NCI-H460 (cell line): ENCODE measurements around the gene ITGA1. TPM values are rescaled to one million over a fixed set of nuclear protein-coding genes. Genes with fewer than 3 reads are reported as not detected.
"Not testable (repeated sequence)": the region's sequence is repeated elsewhere in the genome, so short reads cannot be mapped to it uniquely, and the experiment has no call there.

Source experiments
- DNase-seq: peaks from one replicate; pipeline ENCODE4 v3.0.0-alpha.2; 2016; ENCODE audit warnings: low read depth; ENCODE audit errors: extremely low read depth
- polyA plus RNA-seq: library from polyadenylated mRNA; depleted of rRNA; stranded (reverse); fragments of >200 nt; gene quantifications from 2 replicates; pipeline ENCODE4 v1.2.3, GENCODE V29; 2014; cell fraction: nucleus; rRNA removed
- total RNA-seq: library from RNA; depleted of rRNA; stranded (reverse); fragments of >200 nt; shearing (Covaris generic); gene quantifications from 2 replicates; pipeline ENCODE4 v1.2.3, GENCODE V29; 2014; rRNA removed

Gene ITGA1
- 2.7 and 4.5 TPM in 2 replicates for total RNA-seq
- polyA plus RNA-seq, result 1.0 and 1.3 TPM in 2 replicates

DNA sequence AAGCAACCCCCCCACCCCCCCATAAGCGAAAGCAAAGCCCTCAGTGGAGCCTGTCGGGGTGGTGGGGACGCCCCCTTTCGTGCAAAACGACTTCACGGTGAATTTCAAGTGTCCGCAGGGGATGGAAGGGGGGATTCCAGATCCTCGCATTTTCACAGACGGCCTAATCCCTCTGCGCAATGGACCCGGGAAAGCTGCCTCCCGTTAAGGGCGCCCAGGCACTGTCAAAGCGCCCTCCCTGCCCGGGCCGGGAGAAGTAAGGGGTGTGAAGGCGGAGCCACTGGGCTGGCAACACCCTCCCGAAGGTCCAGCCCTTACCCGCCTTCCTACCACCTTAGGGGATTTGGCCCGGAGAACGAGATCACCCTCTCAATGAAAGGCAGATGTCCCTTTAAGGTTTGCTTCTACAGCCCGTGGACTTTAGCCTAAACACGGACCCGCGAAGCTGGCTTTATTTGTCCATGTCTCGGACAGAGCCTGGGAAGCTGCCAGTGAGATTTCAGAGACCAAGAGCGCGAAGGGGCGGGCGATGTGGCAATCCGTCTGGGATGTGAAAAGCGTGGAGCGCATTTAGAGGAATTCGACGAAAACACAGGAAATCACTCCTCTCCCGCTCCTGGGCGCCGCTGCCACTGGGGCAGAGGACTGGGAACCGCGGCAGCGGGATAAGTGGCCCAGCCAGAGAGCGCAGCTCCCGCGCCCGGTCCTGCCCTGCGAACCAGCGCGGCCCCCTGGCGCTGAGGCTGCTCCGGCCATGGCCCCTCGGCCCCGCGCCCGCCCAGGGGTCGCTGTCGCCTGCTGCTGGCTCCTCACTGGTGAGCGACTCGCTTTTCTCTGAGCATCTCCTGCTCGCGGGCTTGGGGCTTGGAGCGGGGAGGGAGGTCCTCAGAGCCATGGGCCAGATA is at the start of gene ITGA1, which contains the start of gene PELO:
Gene ITGA1, plus strand, starts transcription at position 317 of the 905 bp plus-strand sequence. Its CDS starts 438 bp downstream, at position 755.
Gene PELO, plus strand, starts transcription at position 317 of the 905 bp plus-strand sequence. CDS start 12,479 bp downstream, outside the sequence.
- peak; percentile 44 for DNase-seq

- DNase-seq, result no peak
Measured at GRCh38 chr5:52738095-52738506, 49.6 kb upstream of the ITGA1 start.

GRCh38 chr5:52740007-52740406 is 47.7 kb upstream of the ITGA1 start:
- DNase-seq, result no peak

- DNase-seq, result no peak
Measured at GRCh38 chr5:52743012-52743411, 44.7 kb upstream of the ITGA1 start.

GRCh38 chr5:52743529-52743928 is 44.2 kb upstream of the ITGA1 start:
- no peak for DNase-seq

- no peak for DNase-seq
Measured at GRCh38 chr5:52743970-52744369, 43.7 kb upstream of the ITGA1 start.

DNA sequence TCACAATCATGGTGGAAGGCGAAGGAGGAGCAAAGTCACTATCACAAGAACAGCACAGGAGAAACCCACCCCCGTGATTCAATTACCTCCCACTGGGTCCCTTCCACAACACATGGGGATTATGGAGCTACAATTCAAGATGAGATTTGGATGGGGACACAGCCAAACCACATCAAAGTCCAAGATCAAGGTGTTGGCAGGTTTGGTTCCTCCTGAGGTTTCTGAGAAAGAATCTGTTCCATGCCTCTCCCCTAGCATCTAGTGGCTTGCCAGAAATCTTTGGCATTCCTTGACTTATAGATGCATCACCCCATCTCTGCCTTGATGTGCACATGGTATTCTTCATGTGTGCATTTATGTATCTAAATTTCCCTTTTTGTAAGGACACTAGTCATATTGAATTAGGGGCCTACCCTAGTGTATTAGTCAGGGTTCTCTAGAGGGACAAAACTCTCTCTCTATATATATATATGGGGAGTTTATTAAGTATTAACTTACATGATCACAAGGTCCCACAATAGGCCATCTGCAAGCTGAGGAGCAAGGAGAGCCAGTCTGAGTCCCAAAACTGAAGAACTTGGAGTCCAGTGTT is 42.8 kb upstream of the ITGA1 start:
- not testable (repeated sequence) for DNase-seq

DNA sequence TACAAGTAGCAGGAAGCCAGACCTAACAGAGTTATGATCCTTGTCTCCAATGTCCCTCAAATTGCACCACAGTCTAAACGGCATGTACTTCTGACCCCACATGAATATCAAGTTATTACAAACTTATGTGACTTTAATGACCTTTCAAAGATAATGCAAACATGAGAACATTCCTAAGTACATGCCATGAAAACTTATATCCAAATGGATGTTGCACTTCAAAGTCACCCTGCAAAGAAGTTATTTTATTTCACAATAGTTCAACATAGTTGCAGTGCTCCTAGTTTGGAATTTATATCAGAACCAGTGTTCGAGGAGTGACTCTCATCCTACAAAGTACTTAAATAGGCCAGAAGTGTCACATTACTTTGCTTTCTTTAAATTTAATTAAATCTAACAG is 41.2 kb upstream of the ITGA1 start:
- DNase-seq, result no peak

DNA sequence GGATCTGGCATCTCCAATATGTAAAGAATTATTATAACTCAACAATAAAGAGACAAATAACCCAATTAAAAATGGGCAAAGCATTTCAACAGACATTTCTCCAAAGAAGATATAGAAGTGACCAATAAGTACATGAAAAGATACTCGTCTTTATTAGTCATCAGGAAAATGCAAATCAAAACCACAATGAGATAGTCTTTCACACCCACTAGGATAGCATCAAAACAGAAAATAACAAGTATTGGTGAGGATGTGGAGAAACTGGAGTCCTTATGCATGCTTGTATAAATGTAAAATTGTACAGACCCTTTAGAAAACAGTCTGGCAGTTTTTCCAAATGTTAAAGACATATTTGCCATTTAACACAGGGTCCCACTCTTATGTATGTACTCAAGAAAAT is 39.1 kb upstream of the ITGA1 start:
- no peak for DNase-seq

DNA sequence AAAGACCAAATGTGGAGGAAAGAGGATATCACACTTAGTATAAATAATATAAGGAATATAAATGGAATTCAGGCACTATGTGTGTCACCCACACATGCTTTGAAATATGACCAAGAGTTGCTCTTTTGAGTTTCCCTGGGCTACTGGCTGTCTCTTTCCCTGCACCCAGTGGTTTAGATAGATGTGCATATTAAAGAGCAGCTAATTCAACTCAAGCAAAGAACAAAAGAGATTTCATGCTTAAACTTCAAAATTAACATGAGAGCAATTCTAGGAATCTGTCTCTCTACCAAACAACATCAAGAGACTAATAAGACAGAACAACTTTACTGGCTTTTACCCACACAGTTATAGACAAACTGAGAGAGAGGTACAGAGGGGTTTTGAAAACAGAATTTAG is 38.0 kb upstream of the ITGA1 start:
- DNase-seq, result no peak

DNA sequence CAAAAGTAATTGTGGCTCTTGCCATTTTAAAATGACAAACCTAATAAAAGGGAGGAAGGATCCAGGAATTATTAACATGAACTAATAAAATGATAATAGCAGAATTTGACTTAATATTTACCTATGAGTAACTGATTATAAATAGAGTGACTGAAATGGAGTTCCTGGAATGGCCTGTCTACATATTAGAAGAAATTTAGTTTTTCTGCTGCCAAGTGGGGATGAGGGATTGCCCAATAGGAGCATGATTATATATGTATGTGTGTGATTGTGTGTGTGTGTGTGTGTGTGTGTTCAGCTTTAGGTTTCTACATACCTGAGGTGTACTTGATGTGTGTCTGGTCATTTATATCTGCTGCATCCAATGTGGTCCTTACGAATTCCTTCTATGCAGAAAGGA is 36.6 kb upstream of the ITGA1 start:
- DNase-seq, result no peak

- DNase-seq, result no peak
Measured at GRCh38 chr5:52754051-52754450, 33.7 kb upstream of the ITGA1 start.

DNA sequence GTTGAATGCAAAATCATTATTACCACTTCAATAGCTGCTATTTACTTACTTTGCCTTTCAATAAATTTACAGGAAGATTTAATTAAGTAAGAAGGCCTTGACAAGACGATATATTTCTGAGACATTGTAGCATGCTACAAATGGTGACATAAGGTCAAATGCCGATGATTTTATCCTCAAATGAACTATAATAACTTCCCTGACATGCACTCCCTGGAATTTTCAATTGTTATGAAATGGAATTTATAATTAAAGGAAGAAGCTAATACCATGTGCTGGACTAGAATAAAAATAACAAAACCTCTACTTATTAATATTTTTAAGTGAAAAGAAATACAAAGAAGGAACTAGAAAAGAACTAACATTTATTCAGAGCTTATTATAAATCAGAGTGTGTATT is 30.2 kb upstream of the ITGA1 start:
- DNase-seq, result no peak

DNA sequence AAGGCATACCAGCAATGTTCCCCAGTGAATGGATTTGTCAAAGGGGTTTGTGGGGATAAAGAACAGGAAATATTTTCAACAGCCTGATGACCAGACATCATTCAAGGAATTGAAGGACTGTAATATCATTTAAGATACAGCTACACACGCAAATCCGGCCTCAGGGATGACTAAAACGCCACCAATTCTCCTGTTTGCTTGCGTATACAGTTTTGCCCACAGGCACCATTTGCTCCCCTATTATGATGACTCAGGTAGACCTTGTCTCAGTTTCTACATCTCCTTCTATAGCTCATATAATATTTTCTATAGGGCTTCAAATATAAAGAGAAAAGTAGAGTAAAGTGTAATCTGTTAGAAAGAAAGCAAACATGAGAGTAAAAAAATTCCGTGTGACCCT is 29.7 kb upstream of the ITGA1 start:
- DNase-seq, result no peak

DNA sequence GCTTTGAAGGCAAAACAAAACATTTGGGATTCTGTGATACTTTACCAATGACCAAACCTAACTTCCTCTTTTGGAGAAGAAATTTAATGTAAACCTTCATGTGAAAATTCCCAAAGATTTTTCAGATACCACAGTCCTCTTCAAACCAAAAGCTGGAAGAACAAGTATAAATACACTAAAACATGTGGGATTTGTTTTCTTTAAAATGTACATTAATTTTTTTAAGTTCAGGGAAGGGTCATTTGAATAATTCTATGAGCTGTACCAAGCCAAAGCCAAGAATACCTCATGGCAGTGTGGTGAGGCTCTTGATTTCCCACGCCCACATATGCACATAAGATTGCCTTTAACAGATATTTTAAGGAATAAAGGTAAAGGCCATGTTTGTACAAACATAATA is 28.4 kb upstream of the ITGA1 start:
- no peak for DNase-seq

DNA sequence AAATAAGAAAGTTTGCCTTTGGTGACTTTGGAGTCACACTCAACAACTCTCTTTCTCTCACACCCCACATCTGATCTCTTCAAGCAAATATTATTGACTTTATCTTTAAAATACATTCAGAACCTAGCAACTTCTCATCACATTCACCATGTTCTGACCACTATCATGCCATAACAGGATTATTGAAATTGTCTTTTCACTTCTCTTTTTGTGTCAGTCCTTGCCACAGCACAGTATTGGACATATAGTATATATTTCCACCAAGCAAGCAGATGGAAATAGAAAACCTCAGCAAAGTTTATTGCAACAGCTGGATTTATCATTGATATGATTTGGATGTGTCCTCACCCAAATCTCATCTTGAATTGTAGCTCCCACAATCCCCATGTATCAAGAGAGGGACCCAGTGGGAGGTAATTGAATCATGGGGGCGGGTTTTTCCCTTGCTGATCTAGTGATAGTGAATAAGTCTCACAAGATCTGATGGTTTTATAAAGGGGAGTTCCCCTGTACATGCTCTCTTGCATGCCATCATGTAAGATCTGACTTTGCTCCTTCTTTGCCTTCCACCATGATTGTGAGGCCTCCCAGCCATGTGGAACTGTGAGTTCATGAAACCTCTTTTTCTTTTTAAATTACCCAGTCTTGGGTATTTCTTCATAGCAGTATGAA is 26.9 kb upstream of the ITGA1 start:
- no peak for DNase-seq

GRCh38 chr5:52767217-52767743 is 20.4 kb upstream of the ITGA1 start:
- no peak for DNase-seq

DNA sequence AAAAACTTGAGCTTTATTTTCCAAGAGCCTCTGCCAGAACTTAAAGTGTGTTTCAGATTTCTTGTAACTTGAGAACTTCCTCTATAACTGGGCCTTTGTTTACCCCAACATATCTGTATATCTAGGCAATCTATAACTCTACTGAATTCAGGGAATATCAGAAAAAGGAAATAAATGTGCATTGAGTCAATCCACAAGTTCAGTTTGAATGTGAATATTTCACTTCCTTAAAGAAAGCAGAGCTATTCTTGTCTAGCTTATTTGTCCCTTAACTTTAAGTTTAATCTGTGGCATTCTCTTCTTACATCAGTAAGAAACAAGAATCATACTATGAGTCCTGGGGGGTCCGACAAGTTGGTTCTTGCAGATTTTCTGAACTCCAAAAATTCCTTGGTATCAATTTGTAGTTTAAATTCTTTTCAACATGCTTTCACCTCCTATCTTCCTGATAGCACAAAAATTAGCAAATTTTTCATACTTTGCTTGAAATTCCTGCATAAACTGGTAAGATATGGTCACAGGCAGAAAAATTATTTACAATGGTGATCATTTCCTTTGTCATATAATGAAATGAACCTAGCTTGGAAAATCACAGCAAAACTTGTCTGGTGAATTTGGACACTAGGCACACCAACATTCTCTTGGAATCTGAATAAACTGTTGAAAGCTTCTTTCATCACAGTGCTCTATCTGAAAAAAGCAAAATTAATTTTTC is 19.8 kb upstream of the ITGA1 start:
- DNase-seq, result no peak

DNA sequence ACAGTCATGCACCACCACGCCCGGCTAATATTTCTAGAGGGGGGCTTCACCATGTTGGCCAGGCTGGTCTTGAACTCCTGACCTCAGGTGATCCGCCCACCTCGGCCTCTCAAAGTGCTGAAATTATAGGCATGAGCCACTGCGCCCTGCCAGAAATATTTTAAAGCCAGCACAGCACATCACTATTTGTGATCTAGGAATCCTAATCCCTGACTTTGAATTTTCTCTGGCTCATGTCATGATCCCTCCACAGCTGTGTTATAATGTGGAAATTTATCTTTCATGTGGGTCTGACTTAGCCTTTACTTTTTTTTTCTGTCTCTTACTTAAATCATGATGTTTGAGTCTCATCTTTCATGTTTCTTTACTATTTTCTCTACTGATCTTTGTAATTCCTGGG is 18.7 kb upstream of the ITGA1 start:
- DNase-seq, result no peak

- no peak for DNase-seq
Measured at GRCh38 chr5:52770287-52770939, 17.3 kb upstream of the ITGA1 start.
